MM.1S (cell line): Measurements from ENCODE around the gene NKG7.

ENCODE experiments used
- DNase-seq: peaks from one replicate; pipeline ENCODE4 v3.0.0-alpha.2; 2015
- H2AFZ ChIP-seq: fragments of 300-600 bp; sonication (generic); 2 replicates; pipeline ENCODE4 v1.6.0; 2016; ENCODE audit warnings: antibody characterized with exemption, low read length
- H3F3A ChIP-seq: fragments of 300-600 bp; sonication (generic); 2 replicates; pipeline ENCODE4 v1.6.1; 2016; ENCODE audit warnings: mild to moderate bottlenecking, antibody characterized with exemption, low read length, moderate library complexity, mixed read lengths; ENCODE audit not compliant: insufficient read depth
- H3K27ac ChIP-seq: fragments of 300-600 bp; sonication (generic); 2 replicates; pipeline ENCODE4 v1.5.1; 2016; ENCODE audit warnings: mild to moderate bottlenecking, low read length
- H3K27me3 ChIP-seq: fragments of 300-600 bp; sonication (generic); replicated peaks from 2 replicates; pipeline ENCODE4 v1.6.0; 2016; ENCODE audit warnings: low read length; ENCODE audit not compliant: insufficient read depth
- H3K36me3 ChIP-seq: fragments of 300-600 bp; sonication (generic); replicated peaks from 2 replicates; pipeline ENCODE4 v1.6.1; 2016; ENCODE audit warnings: mild to moderate bottlenecking, low read length, mixed read lengths; ENCODE audit not compliant: insufficient read depth
- H3K4me1 ChIP-seq: fragments of 300-600 bp; sonication (generic); 2 replicates; pipeline ENCODE4 v1.6.1; 2016; ENCODE audit warnings: low read length, mixed read lengths
- H3K4me2 ChIP-seq: fragments of 300-600 bp; sonication (generic); 2 replicates; pipeline ENCODE4 v1.6.0; 2016; ENCODE audit warnings: low read depth, low read length
- H3K4me3 ChIP-seq: fragments of 300-600 bp; sonication (generic); 2 replicates; pipeline ENCODE4 v1.5.1; 2016; ENCODE audit warnings: low read length, mixed read lengths
- H3K79me2 ChIP-seq: fragments of 300-600 bp; sonication (generic); 2 replicates; pipeline ENCODE4 v1.6.1; 2016; ENCODE audit warnings: mixed run types, low read length, mixed read lengths
- H3K9ac ChIP-seq: fragments of 300-600 bp; sonication (generic); 2 replicates; pipeline ENCODE4 v1.6.1; 2016; ENCODE audit warnings: low read length, mixed read lengths
- H3K9me2 ChIP-seq: fragments of 300-600 bp; sonication (generic); replicated peaks from 2 replicates; pipeline ENCODE4 v1.6.1; 2016; ENCODE audit warnings: mild to moderate bottlenecking, low read length, mixed read lengths; ENCODE audit not compliant: insufficient read depth
- H3K9me3 ChIP-seq: fragments of 300-600 bp; sonication (generic); replicated peaks from 2 replicates; pipeline ENCODE4 v1.6.1; 2016; ENCODE audit warnings: mild to moderate bottlenecking, low read length, mixed read lengths; ENCODE audit not compliant: insufficient read depth
- H4K20me1 ChIP-seq: fragments of 300-600 bp; sonication (generic); 2 replicates; pipeline ENCODE4 v1.6.1; 2016; ENCODE audit warnings: mild to moderate bottlenecking, low read length, moderate library complexity, mixed read lengths; ENCODE audit not compliant: insufficient read depth
- EZH2 ChIP-seq: fragments of 300-600 bp; sonication (generic); optimal IDR thresholded peaks from 2 replicates; pipeline ENCODE3; 2017; ENCODE audit warnings: low read depth, mild to moderate bottlenecking, antibody characterized with exemption, low read length, mixed read lengths
- EZH2phosphoT487 ChIP-seq: fragments of 300-600 bp; sonication (generic); IDR thresholded peaks from 2 replicates; pipeline ENCODE4 v1.6.1; 2018; ENCODE audit warnings: antibody characterized with exemption, low read length
- TF ChIP-seq, protein P1 (sequence below): fragments of 300-600 bp; sonication (generic); IDR thresholded peaks from 2 replicates; pipeline ENCODE4 v1.5.1; 2016; ENCODE audit warnings: antibody characterized with exemption, low read length, mixed read lengths

NKG7 gene

DNA sequence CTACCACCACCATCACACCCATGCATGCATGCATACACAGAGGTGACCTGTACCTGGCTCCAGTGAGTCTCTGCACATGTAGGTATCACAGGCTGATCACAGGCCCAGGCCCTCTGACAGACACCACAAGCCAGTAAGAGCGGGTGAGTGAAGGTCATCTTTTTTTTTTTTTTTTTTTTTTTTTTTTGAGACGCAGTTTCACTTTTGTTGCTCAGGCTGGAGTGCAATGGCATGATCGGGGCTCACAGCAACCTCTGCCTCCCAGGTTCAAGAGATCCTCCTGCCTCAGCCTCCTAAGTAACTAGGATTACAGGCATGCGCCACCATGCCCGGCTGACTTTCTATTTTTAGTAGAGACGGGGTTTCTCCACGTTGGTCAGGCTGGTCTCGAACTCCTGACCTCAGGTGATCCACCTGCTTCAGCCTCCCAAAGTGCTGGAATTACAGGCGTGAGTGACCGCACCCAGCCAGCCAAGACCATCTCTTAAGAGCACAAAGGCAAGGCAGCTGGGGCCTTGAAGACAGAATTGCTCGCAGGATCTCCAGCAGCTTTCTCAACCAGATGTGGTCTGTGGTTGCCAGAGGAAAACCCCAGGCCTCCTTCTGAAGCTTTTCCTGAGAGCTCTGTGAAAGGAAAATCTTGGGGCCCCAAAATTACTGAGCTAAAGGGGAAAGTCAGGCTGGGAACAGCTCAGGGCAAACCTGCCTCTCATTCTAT is 3.2 kb upstream of the NKG7 start:
- H3K27ac ChIP-seq: no peak overlapping the region
- no peak for DNase-seq
- H2AFZ ChIP-seq: no peak overlapping the region
- H3F3A ChIP-seq: no peaks in the 10 kb centered on the region
- no peaks in the 10 kb centered on the region for H3K4me1 ChIP-seq
- no peak for TF ChIP-seq EZH2
- TF ChIP-seq, protein P1, sequence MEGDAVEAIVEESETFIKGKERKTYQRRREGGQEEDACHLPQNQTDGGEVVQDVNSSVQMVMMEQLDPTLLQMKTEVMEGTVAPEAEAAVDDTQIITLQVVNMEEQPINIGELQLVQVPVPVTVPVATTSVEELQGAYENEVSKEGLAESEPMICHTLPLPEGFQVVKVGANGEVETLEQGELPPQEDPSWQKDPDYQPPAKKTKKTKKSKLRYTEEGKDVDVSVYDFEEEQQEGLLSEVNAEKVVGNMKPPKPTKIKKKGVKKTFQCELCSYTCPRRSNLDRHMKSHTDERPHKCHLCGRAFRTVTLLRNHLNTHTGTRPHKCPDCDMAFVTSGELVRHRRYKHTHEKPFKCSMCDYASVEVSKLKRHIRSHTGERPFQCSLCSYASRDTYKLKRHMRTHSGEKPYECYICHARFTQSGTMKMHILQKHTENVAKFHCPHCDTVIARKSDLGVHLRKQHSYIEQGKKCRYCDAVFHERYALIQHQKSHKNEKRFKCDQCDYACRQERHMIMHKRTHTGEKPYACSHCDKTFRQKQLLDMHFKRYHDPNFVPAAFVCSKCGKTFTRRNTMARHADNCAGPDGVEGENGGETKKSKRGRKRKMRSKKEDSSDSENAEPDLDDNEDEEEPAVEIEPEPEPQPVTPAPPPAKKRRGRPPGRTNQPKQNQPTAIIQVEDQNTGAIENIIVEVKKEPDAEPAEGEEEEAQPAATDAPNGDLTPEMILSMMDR: no peak
- no peak for TF ChIP-seq EZH2phosphoT487
- H3K4me3 ChIP-seq: no peak overlapping the region
- H3K36me3 ChIP-seq: no peaks in the 10 kb centered on the region
- no peaks in the 10 kb centered on the region for H3K9me3 ChIP-seq
- H3K27me3 ChIP-seq: no peaks in the 10 kb centered on the region
- no peaks in the 10 kb centered on the region for H4K20me1 ChIP-seq
- no peak overlapping the region for H3K9ac ChIP-seq
- H3K79me2 ChIP-seq: no peaks in the 10 kb centered on the region
- H3K9me2 ChIP-seq: no peaks in the 10 kb centered on the region
- H3K4me2 ChIP-seq: no peak overlapping the region

DNA sequence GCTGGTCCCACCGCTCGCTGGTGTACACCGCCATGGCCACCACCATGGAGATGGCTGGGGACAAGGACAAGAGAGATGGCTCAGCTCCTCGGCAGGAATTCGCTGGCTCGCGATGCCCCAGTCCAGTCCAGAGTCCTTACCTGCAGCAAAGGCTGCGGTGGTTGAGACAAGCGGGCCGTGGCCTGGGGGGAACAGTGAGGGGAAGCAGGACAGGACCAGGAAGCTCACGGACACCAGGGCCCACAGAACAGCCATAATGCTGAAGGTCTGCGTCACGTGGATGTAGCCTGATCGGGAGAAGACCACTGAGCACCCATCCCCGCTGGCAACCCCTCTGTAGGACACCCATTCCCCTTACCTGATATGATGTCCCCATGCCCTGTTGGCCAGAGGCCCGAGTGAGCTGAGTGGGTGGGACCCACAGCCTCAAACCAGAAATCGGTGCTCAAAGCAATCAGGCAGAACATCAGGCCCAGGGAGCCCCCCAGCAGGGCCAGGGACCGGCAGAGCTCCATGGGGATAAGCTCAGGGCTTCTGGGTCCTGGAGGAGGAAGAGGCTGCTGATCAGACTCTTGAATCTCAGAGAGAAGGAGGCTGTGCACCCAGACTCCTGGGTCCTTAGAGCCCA is 319 bp downstream of the NKG7 start:
- Histone ChIP-seq H3K79me2 (no peaks in the 10 kb centered on the region), H3K9ac (no peak overlapping the region), H4K20me1 (no peaks in the 10 kb centered on the region), H3K4me1 (no peaks in the 10 kb centered on the region), H3K4me2 (no peak overlapping the region), H3K27me3 (no peaks in the 10 kb centered on the region), H3F3A (no peaks in the 10 kb centered on the region), H3K27ac (no peak overlapping the region), H3K9me3 (no peaks in the 10 kb centered on the region), H3K4me3 (no peak overlapping the region), H3K36me3 (no peaks in the 10 kb centered on the region), H2AFZ (no peak overlapping the region), H3K9me2 (no peaks in the 10 kb centered on the region)
- TF ChIP-seq, protein P1: no peak
- TF ChIP-seq EZH2 (no peak), EZH2phosphoT487 (no peak)
- DNase-seq: no peak

DNA sequence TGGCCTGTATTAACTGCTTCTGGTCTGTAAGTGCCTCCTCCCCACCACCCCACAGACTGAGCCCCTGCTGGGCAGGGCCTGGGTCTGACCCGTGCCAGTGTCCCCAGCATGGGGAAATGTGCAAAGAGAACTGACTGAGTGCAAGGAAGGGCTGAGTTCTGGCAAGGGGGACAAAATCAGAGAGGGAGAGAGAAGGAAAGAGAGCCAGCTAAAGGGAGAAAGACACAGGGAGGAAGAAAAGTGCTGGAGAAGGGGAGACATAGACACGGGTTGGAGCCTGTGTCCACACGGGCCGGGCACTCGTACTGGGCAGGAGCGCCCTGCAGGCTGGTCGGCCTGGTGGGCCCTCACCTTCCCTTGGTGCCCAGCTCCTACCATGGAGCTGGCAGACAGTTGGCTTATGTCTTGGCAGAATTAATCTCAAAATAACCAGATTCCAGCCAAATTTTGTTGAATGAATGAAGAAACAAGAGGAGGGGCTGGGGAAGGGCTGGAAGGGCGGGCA is 1.2 kb downstream of the NKG7 start:
- Histone ChIP-seq H3K36me3 (no peaks in the 10 kb centered on the region), H3K9me2 (no peaks in the 10 kb centered on the region), H3K9ac (no peak overlapping the region), H3K4me1 (no peaks in the 10 kb centered on the region), H2AFZ (no peak overlapping the region), H4K20me1 (no peaks in the 10 kb centered on the region), H3K79me2 (no peaks in the 10 kb centered on the region), H3F3A (no peaks in the 10 kb centered on the region), H3K4me2 (no peak overlapping the region), H3K27me3 (no peaks in the 10 kb centered on the region), H3K9me3 (no peaks in the 10 kb centered on the region), H3K27ac (no peak overlapping the region), H3K4me3 (no peak overlapping the region)
- TF ChIP-seq, protein P1: no peak
- TF ChIP-seq EZH2phosphoT487 (no peak), EZH2 (no peak)
- DNase-seq: no peak
